Hepatocyte (in vitro differentiated cells): ENCODE results near the gene RNF141. TPM values are rescaled to one million over a fixed set of nuclear protein-coding genes. Genes with fewer than 3 reads are reported as not detected.

Experiments
- DNase-seq: peaks from one replicate; pipeline ENCODE4 v3.0.0-alpha.2; 2016; ENCODE audit warnings: low spot score
- H2AFZ ChIP-seq: fragments of 200-600 bp; sonication (generic); 2 replicates; pipeline ENCODE4 v1.6.0; 2016; ENCODE audit warnings: antibody characterized with exemption, mild to moderate bottlenecking
- H3K27ac ChIP-seq: fragments of 200-600 bp; sonication (generic); 2 replicates; pipeline ENCODE4 v1.5.1; 2016; ENCODE audit warnings: mild to moderate bottlenecking
- H3K27me3 ChIP-seq: fragments of 200-600 bp; sonication (generic); 2 replicates; pipeline ENCODE4 v1.6.1; 2016
- H3K36me3 ChIP-seq: fragments of 200-600 bp; sonication (generic); replicated peaks from 2 replicates; pipeline ENCODE4 v1.5.1; 2016; ENCODE audit warnings: low read depth; ENCODE audit not compliant: insufficient read depth
- H3K4me1 ChIP-seq: fragments of 200-600 bp; sonication (generic); 2 replicates; pipeline ENCODE4 v1.5.1; 2016; ENCODE audit warnings: mild to moderate bottlenecking, moderate library complexity; ENCODE audit not compliant: insufficient read depth
- H3K4me2 ChIP-seq: fragments of 200-600 bp; sonication (generic); 2 replicates; pipeline ENCODE4 v1.6.0; 2016
- H3K4me3 ChIP-seq: fragments of 200-600 bp; sonication (generic); 2 replicates; pipeline ENCODE4 v1.5.1; 2016; ENCODE audit warnings: mild to moderate bottlenecking
- H3K79me2 ChIP-seq: fragments of 200-600 bp; sonication (generic); 2 replicates; pipeline ENCODE4 v1.6.0; 2017; ENCODE audit warnings: mild to moderate bottlenecking
- H3K9me2 ChIP-seq: fragments of 200-600 bp; sonication (generic); replicated peaks from 2 replicates; pipeline ENCODE4 v1.6.0; 2017; ENCODE audit warnings: mild to moderate bottlenecking; ENCODE audit not compliant: insufficient read depth
- H3K9me3 ChIP-seq: fragments of 200-600 bp; sonication (generic); 2 replicates; pipeline ENCODE4 v1.5.1; 2016; ENCODE audit warnings: low read depth, mild to moderate bottlenecking
- H4K20me1 ChIP-seq: fragments of 200-600 bp; sonication (generic); 2 replicates; pipeline ENCODE4 v1.6.0; 2016; ENCODE audit warnings: mild to moderate bottlenecking; ENCODE audit not compliant: insufficient read depth, poor library complexity, severe bottlenecking
- EZH2 ChIP-seq: fragments of 200-600 bp; sonication (generic); IDR thresholded peaks from 2 replicates; pipeline ENCODE4 v1.6.1; 2016; ENCODE audit warnings: antibody characterized with exemption, mild to moderate bottlenecking, borderline replicate concordance
- EZH2phosphoT487 ChIP-seq: fragments of 200-600 bp; sonication (generic); IDR thresholded peaks from one replicate; pipeline ENCODE4 v1.6.1; 2018; ENCODE audit warnings: antibody characterized with exemption, mild to moderate bottlenecking, low read depth, moderate library complexity; ENCODE audit not compliant: unreplicated experiment, severe bottlenecking
- WGBS: methylation state at CpG from one replicate; pipeline ENCODE4 v1.1.6; 2016; ENCODE audit warnings: low lambda C conversion rate; ENCODE audit errors: missing lambda C conversion rate; 5-methylcytosine and 5-hydroxymethylcytosine counted together
- polyA plus RNA-seq: library from polyadenylated mRNA; unstranded; fragments of >200 nt; fragmentation: Nextera tagmentation; extraction: Ambion mirVana; gene quantifications from 2 replicates; pipeline ENCODE4 v1.2.1, GENCODE V29; 2016
- total RNA-seq: library from RNA; depleted of rRNA; stranded (reverse); fragments of >200 nt; gene quantifications from 2 replicates; pipeline ENCODE4 v1.2.3, GENCODE V29; 2014
- TF ChIP-seq, protein P1 (sequence below): fragments of 200-600 bp; sonication (generic); IDR thresholded peaks from 2 replicates; pipeline ENCODE4 v1.5.1; 2016; ENCODE audit warnings: antibody characterized with exemption, mild to moderate bottlenecking; ENCODE audit not compliant: poor library complexity

RNF141 gene
- total and polyA plus RNA-seq, 2 experiments from 2014 or later, result 21.2 to 32.9 TPM

DNA sequence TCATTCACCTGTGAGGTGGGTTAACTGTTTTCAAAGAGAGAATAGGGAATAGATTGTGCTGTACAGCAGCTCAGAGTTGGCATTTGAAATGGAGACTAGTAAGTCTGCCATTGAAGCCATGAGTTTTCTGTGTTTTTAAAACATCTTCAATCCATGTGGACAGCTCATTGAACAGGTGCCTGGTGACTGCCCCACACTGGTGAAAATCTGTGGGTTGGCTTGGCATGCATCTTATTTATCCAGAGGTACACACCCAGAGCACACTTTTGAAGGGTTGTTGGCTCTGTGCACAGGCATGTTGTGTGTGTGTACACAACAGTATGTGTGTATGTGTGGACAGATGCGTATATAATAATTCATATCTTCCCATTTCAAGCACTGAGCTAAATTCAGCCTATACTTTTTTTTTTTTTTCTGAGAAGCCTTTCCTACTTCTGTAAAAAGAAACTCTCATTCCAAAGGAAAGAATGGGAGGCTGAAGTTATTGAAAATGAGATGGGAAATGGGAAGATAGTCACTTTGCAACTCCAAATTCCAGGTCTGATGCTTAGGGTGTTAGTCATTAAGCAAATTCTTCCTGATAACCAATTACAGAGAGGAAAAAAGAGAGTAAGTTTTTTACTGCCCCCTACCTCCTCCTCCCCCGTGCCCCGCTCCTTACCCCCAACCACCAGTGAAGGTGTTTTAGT lies 34.5 kb upstream of the RNF141 start:
- H3K9me3 ChIP-seq, result no peaks in the 10 kb centered on the region
- no peaks in the 10 kb centered on the region for H3K4me1 ChIP-seq
- no peak for DNase-seq
- no peak overlapping the region for H3K27ac ChIP-seq
- WGBS, result 96% methylated on average over 3 of the region's 3 CpGs
- no peaks in the 10 kb centered on the region for H3K79me2 ChIP-seq
- TF ChIP-seq, protein P1, sequence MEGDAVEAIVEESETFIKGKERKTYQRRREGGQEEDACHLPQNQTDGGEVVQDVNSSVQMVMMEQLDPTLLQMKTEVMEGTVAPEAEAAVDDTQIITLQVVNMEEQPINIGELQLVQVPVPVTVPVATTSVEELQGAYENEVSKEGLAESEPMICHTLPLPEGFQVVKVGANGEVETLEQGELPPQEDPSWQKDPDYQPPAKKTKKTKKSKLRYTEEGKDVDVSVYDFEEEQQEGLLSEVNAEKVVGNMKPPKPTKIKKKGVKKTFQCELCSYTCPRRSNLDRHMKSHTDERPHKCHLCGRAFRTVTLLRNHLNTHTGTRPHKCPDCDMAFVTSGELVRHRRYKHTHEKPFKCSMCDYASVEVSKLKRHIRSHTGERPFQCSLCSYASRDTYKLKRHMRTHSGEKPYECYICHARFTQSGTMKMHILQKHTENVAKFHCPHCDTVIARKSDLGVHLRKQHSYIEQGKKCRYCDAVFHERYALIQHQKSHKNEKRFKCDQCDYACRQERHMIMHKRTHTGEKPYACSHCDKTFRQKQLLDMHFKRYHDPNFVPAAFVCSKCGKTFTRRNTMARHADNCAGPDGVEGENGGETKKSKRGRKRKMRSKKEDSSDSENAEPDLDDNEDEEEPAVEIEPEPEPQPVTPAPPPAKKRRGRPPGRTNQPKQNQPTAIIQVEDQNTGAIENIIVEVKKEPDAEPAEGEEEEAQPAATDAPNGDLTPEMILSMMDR, result no peak
- no peak for TF ChIP-seq EZH2
- no peak for TF ChIP-seq EZH2phosphoT487
- H3K36me3 ChIP-seq, result no peaks in the 10 kb centered on the region
- no peak overlapping the region for H3K4me3 ChIP-seq
- H2AFZ ChIP-seq, result no peak overlapping the region
- H4K20me1 ChIP-seq, result no peaks in the 10 kb centered on the region
- H3K9me2 ChIP-seq, result no peaks in the 10 kb centered on the region
- no peaks in the 10 kb centered on the region for H3K27me3 ChIP-seq
- H3K4me2 ChIP-seq, result no peak overlapping the region

DNA sequence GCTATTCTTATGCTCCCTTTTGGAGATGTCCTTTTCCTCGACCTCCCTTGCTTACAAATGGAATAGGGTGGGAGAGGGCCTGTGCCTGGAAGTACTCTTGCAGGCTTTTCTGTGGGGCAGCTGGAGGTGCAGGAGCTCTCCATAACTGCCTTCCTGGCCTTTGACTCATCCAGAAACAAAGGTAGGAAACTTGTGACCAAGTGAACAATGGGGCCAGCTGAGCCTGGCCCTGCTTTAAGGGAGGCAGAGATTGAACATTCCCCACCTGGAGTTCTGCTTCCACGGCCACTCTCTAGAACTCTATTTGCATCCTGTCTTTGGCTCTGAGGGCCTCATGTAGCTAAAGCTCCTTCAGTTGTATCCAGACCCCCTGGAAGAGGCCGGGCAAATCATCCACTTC lies 32.6 kb upstream of the RNF141 start:
- H3K27ac ChIP-seq, result no peak overlapping the region
- H3K36me3 ChIP-seq, result no peaks in the 10 kb centered on the region
- WGBS, result 90% methylated on average over 3 of the region's 3 CpGs
- H3K4me3 ChIP-seq, result no peak overlapping the region
- no peak overlapping the region for H3K4me2 ChIP-seq
- no peaks in the 10 kb centered on the region for H3K9me3 ChIP-seq
- H4K20me1 ChIP-seq, result no peaks in the 10 kb centered on the region
- H3K9me2 ChIP-seq, result no peaks in the 10 kb centered on the region
- peaks cover 3% of the 10 kb centered on the region for H3K4me1 ChIP-seq
- TF ChIP-seq EZH2phosphoT487, result no peak
- no peak for TF ChIP-seq EZH2
- TF ChIP-seq, protein P1, result no peak
- no peak overlapping the region for H2AFZ ChIP-seq
- no peaks in the 10 kb centered on the region for H3K27me3 ChIP-seq
- DNase-seq, result no peak
- H3K79me2 ChIP-seq, result no peaks in the 10 kb centered on the region

DNA sequence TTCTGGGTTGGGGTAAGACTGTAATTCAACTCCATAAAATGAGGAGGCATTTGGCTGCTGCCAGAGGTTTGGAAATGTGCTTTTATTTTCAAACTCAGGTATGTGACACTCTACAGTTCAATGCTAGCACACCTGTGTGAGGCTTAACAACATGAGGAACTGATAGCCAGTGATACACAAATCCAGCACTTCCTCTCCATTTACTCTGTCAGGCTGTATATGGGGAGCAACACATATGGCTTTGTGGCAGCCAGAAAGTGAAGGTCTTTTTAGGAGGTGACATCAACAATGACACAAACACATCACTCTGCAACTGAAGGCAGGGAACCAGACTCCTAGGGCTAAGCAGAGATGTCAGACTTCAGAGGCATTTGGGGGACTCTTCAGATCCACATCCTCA lies 32.0 kb upstream of the RNF141 start:
- Histone ChIP-seq H3K4me1 (peaks cover 3% of the 10 kb centered on the region), H3K27ac (no peak overlapping the region), H3K27me3 (no peaks in the 10 kb centered on the region), H3K79me2 (no peaks in the 10 kb centered on the region), H3K4me2 (no peak overlapping the region), H3K4me3 (no peak overlapping the region), H3K9me3 (no peaks in the 10 kb centered on the region), H4K20me1 (no peaks in the 10 kb centered on the region), H3K36me3 (no peaks in the 10 kb centered on the region), H3K9me2 (no peaks in the 10 kb centered on the region), H2AFZ (no peak overlapping the region)
- no peak for DNase-seq
- TF ChIP-seq, protein P1, result no peak

DNA sequence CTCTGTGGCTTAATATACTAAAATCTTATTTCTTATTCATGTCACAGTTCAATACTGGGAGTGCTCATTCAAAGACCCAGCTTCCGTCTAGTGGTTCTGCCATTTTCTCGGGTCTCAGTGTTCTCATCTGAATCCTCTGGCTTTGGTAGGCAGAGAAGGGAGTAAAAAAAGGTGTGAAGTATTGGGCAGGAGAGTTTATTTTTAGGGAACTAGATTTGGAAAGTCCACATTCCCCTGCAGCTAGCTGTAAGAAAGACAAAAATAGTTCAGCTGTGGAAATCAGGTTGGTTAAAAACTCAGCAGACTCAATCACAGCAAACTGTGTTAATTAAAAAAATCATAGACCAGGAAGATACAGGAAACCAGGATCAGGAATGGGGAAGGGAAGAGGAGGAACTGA lies 31.5 kb upstream of the RNF141 start:
- H3K9me3 ChIP-seq, result no peaks in the 10 kb centered on the region
- no peak overlapping the region for H3K27ac ChIP-seq
- H3K4me2 ChIP-seq, result no peak overlapping the region
- H3K27me3 ChIP-seq, result no peaks in the 10 kb centered on the region
- no peak overlapping the region for H2AFZ ChIP-seq
- TF ChIP-seq EZH2, result no peak
- no peak for TF ChIP-seq EZH2phosphoT487
- TF ChIP-seq, protein P1, result no peak
- WGBS, result 96% methylated on average over 2 of the region's 2 CpGs
- peaks cover 3% of the 10 kb centered on the region for H3K4me1 ChIP-seq
- no peaks in the 10 kb centered on the region for H4K20me1 ChIP-seq
- H3K9me2 ChIP-seq, result no peaks in the 10 kb centered on the region
- no peak overlapping the region for H3K4me3 ChIP-seq
- H3K36me3 ChIP-seq, result no peaks in the 10 kb centered on the region
- no peaks in the 10 kb centered on the region for H3K79me2 ChIP-seq
- DNase-seq, result no peak
